Thymus (tissue), 11 donors: ENCODE data around the gene IFIH1. TPM values are rescaled to one million over a fixed set of nuclear protein-coding genes. Genes with fewer than 3 reads are reported as not detected.

ENCODE experiments used
- DNase-seq, 9 donors: peaks; one replicate each; pipeline ENCODE4 v3.0.0-alpha.2; 2013; ENCODE audit warnings: low spot score in 9 of 9, low read depth in 6 of 9, missing footprints in 1 of 9
- H3K27ac ChIP-seq, 2 donors: one replicate each; pipeline ENCODE4 v1.5.1; 2013; ENCODE audit warnings: control low read depth in 1 of 2, low read depth in 1 of 2, low read length in 1 of 2, mild to moderate bottlenecking in 1 of 2, moderate library complexity in 1 of 2
- H3K27me3 ChIP-seq, 2 donors: one replicate each; pipeline ENCODE4 v1.5.1; 2013; ENCODE audit warnings: low read length in 1 of 2; ENCODE audit not compliant: control insufficient read depth in 2 of 2, insufficient read depth in 1 of 2
- H3K36me3 ChIP-seq, 2 donors: one replicate each; pipeline ENCODE4 v1.5.1; 2013; ENCODE audit warnings: low read length in 1 of 2, mild to moderate bottlenecking in 1 of 2, moderate library complexity in 1 of 2; ENCODE audit not compliant: control insufficient read depth in 2 of 2, insufficient read depth in 2 of 2
- H3K4me1 ChIP-seq, 2 donors: one replicate each; pipeline ENCODE4 v1.5.1; 2013; ENCODE audit warnings: low read length in 2 of 2; ENCODE audit not compliant: control insufficient read depth in 2 of 2, insufficient read depth in 2 of 2
- H3K4me3 ChIP-seq, 2 donors: one replicate each; pipeline ENCODE4 v1.5.1; 2013; ENCODE audit warnings: low read length in 2 of 2, control low read depth in 1 of 2, mild to moderate bottlenecking in 1 of 2
- H3K9me3 ChIP-seq, 2 donors: one replicate each; pipeline ENCODE4 v1.5.1; 2013; ENCODE audit warnings: low read length in 1 of 2, mild to moderate bottlenecking in 1 of 2; ENCODE audit not compliant: control insufficient read depth in 2 of 2, insufficient read depth in 1 of 2
- WGBS: extraction: QIAGEN DNeasy Blood & Tissue Kit; methylation state at CpG from one replicate; pipeline ENCODE4 v1.1.7; 2013; 5-methylcytosine and 5-hydroxymethylcytosine counted together
- polyA plus RNA-seq: library from polyadenylated mRNA; stranded (reverse); fragments of 200-250 nt; gene quantifications from one replicate; pipeline ENCODE4 v1.2.3, GENCODE V29; 2013
- total RNA-seq: library from RNA; stranded (reverse); fragments of 120-200 nt; gene quantifications from one replicate; pipeline ENCODE4 v1.2.4, GENCODE V29; 2013
- donor health status: healthy.

Gene IFIH1
- total and polyA plus RNA-seq, 2 donors, result 22.6 to 23.9 TPM

GRCh38 chr2:162217598-162217997 is 100.9 kb downstream of the IFIH1 start:
- no peak for DNase-seq
- Histone ChIP-seq H3K4me1 (no peaks in the 10 kb centered on the region), H3K4me3 (no peak overlapping the region), H3K9me3 (no peaks in the 10 kb centered on the region), H3K27ac (no peak overlapping the region), H3K36me3 (no peaks in the 10 kb centered on the region), H3K27me3 (no peaks in the 10 kb centered on the region)
- WGBS, result 91% methylated on average over 1 of the region's 1 CpG

Other genes starting within 250 kb of the IFIH1 start
- gene DPP4, start 244.5 kb downstream of the IFIH1 start, total RNA-seq, result 23.9 TPM
- gene DPP4, start 244.5 kb downstream of the IFIH1 start, polyA plus RNA-seq, result 4.2 TPM
- gene GCG, start 166.4 kb downstream of the IFIH1 start, total RNA-seq, result 1.7 TPM
- gene GCG, start 166.4 kb downstream of the IFIH1 start, polyA plus RNA-seq, result 3.7 TPM
- 1.5 TPM for gene FAP, start 75.2 kb downstream of the IFIH1 start, total RNA-seq
- 1.8 TPM for gene FAP, start 75.2 kb downstream of the IFIH1 start, polyA plus RNA-seq
- 38.9 TPM for gene GCA, start 25.4 kb upstream of the IFIH1 start, total RNA-seq
- gene GCA, start 25.4 kb upstream of the IFIH1 start, polyA plus RNA-seq, result 53.4 TPM